Esophagus muscularis mucosa (tissue), 4 donors: ENCODE results near the gene TRDMT1. TPM values are rescaled to one million over a fixed set of nuclear protein-coding genes. Genes with fewer than 3 reads are reported as not detected.
A peak's percentile ranks its signal among the peaks of the same experiment; 100 is the strongest.

Experiments used
- DNase-seq: peaks from one replicate; pipeline ENCODE4 v3.0.0-alpha.2; 2017; ENCODE audit errors: extremely low spot score
- H3K27ac ChIP-seq, 4 donors: fragments of 200-600 bp; sonication (generic); replicated peaks in 1 of 4; 1 replicate in 3 of 4; 2 replicates in 1 of 4; pipeline ENCODE4 v1.5.1; 2016 to 2019; ENCODE audit warnings: mild to moderate bottlenecking in 1 of 4
- H3K27me3 ChIP-seq, 4 donors: fragments of 200-600 bp; sonication (generic); one replicate each; pipeline versions ENCODE4 v1.5.1 to v1.6.0; 2016 to 2019
- H3K36me3 ChIP-seq, 4 donors: fragments of 200-600 bp; sonication (generic); one replicate each; pipeline ENCODE4 v1.5.1; 2016 to 2019
- H3K4me1 ChIP-seq, 4 donors: fragments of 200-600 bp; sonication (generic); one replicate each; pipeline ENCODE4 v1.5.1; 2016 to 2019
- H3K4me3 ChIP-seq, 4 donors: fragments of 200-600 bp; sonication (generic); 1 replicate in 2 of 4; 2 replicates in 2 of 4; pipeline ENCODE4 v1.5.1; 2016 to 2019; ENCODE audit warnings: mild to moderate bottlenecking in 4 of 4, moderate library complexity in 1 of 4
- H3K9me3 ChIP-seq, 4 donors: fragments of 200-600 bp; sonication (generic); 1 replicate in 3 of 4; 2 replicates in 1 of 4; pipeline ENCODE4 v1.5.1; 2016 to 2019
- EP300 ChIP-seq: sonication (generic); formaldehyde crosslinking; IDR thresholded peaks from one replicate; pipeline ENCODE4 v1.6.1; 2017; ENCODE audit warnings: antibody characterized with exemption
- POLR2A ChIP-seq: fragments of 450-650 bp; IDR thresholded peaks from one replicate; pipeline ENCODE4 v1.6.1; 2017; ENCODE audit warnings: antibody characterized with exemption, moderate library complexity, mild to moderate bottlenecking, low read depth
- POLR2AphosphoS5 ChIP-seq, 2 donors: sonication (generic); formaldehyde crosslinking; IDR thresholded peaks; one replicate each; pipeline ENCODE4 v1.6.1; 2017; ENCODE audit warnings: antibody characterized with exemption in 2 of 2
- WGBS: methylation state at CpG from one replicate; pipeline ENCODE4 v1.1.5; 2018; 5-methylcytosine and 5-hydroxymethylcytosine counted together
- intact Hi-C: fragments of 100-400 bp; cut with DNase I; formaldehyde crosslinking; loops from one replicate; pipeline ENCODE4 v1.15.1; 2023
- total RNA-seq, 4 donors: library from RNA; depleted of rRNA; stranded (reverse); fragments of >200 nt; gene quantifications; one replicate each; pipeline versions ENCODE4 v1.1.0 to v1.2.1, GENCODE V29; 2016
- TF ChIP-seq, protein P1 (sequence below), 3 experiments: fragments of 200-600 bp in 2 of 3; fragments of 450-650 bp in 1 of 3; sonication (generic) in 2 of 3; IDR thresholded peaks; one replicate each; pipeline ENCODE4 v1.5.1; 2017 to 2019; ENCODE audit warnings: antibody characterized with exemption in 3 of 3, mild to moderate bottlenecking in 2 of 3, moderate library complexity in 1 of 3

Gene TRDMT1
- total RNA-seq, 4 donors from 2014 or later: 4.8 to 5.8 (median 5.5) TPM

DNA sequence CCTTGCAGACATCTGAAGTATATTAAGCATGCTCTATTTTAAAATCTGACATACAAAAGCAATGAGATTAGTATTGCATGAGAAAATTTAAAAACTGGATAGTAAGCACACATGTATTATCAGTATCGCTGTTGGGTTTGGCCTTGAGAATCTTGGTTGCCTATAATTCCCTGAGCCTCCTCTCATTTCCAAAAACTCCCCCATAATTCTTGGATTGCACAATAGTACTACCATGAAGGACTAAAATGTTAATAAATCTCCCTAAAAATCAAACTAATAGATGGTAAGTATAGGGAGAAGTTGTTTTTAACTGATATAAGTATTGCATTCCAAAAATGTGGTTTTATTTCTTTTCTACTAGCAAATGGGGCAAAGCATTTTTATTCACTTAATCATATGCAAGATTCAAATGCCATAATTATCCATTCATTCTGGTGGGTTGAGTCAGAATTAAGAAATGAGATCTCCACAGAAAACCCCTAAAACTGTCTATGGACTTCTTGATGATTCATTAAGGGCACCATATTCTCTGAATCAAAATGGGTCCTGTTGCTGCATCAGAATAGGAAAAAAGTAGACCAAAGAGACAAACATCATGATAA is 16.3 kb upstream of the TRDMT1 start:
- peak overlapping the region in 1 of 4 donors; percentile 80 for H3K27ac ChIP-seq
- H3K27me3 ChIP-seq: no peaks in the 10 kb centered on the region
- TF ChIP-seq POLR2AphosphoS5 (IDR thresholded peaks at IDR 0.05) (no peak), POLR2A (no peak), EP300 (no peak)
- TF ChIP-seq, protein P1, sequence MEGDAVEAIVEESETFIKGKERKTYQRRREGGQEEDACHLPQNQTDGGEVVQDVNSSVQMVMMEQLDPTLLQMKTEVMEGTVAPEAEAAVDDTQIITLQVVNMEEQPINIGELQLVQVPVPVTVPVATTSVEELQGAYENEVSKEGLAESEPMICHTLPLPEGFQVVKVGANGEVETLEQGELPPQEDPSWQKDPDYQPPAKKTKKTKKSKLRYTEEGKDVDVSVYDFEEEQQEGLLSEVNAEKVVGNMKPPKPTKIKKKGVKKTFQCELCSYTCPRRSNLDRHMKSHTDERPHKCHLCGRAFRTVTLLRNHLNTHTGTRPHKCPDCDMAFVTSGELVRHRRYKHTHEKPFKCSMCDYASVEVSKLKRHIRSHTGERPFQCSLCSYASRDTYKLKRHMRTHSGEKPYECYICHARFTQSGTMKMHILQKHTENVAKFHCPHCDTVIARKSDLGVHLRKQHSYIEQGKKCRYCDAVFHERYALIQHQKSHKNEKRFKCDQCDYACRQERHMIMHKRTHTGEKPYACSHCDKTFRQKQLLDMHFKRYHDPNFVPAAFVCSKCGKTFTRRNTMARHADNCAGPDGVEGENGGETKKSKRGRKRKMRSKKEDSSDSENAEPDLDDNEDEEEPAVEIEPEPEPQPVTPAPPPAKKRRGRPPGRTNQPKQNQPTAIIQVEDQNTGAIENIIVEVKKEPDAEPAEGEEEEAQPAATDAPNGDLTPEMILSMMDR (IDR thresholded peaks at IDR 0.05): no peak
- H3K36me3 ChIP-seq: no peaks in the 10 kb centered on the region
- H3K9me3 ChIP-seq: no peaks in the 10 kb centered on the region
- H3K4me1 ChIP-seq: peaks cover 7 to 18% (median 14%) of the 10 kb centered on the region in 4 donors
- DNase-seq: no peak
- intact Hi-C loops: no loop called here
- no peak overlapping the region for H3K4me3 ChIP-seq
- 92% methylated on average over 1 of the region's 1 CpG for WGBS

DNA sequence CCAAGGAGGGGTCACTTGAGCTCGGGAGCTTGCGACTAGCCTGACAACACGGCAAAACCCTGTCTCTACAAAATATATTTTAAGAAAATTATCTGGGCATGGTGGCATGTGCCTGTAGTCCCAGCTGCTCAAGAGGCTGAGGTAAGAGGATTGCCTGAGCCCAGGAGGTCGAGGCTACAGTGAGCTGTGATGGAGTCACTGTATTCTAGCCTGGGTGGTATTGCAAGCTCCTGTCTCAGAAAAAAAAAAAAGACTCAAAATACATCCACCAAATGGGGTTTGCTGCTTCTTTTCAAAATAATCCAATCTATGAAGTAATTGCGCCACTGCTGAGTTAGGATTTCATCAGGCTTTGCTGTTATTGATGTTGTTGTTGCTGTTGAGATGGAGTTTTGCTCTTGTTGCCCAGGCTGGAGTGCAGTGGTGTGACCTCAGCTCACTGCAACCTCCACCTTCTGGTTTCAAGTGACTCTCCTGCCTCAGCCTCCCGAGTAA is 15.5 kb upstream of the TRDMT1 start:
- intact Hi-C loops: no loop called here
- H3K27ac ChIP-seq: peak overlapping the region; percentile 20 to 80 (median 74)
- no peaks in the 10 kb centered on the region for H3K9me3 ChIP-seq
- no peaks in the 10 kb centered on the region for H3K36me3 ChIP-seq
- no peak for TF ChIP-seq EP300
- TF ChIP-seq, protein P1 (IDR thresholded peaks at IDR 0.05): no peak
- TF ChIP-seq POLR2A: no peak
- no peak for TF ChIP-seq POLR2AphosphoS5 (IDR thresholded peaks at IDR 0.05)
- peaks cover 7 to 18% (median 14%) of the 10 kb centered on the region in 4 donors for H3K4me1 ChIP-seq
- H3K27me3 ChIP-seq: no peaks in the 10 kb centered on the region
- 88% methylated on average over 6 of the region's 6 CpGs for WGBS
- DNase-seq: no peak
- H3K4me3 ChIP-seq: no peak overlapping the region

DNA sequence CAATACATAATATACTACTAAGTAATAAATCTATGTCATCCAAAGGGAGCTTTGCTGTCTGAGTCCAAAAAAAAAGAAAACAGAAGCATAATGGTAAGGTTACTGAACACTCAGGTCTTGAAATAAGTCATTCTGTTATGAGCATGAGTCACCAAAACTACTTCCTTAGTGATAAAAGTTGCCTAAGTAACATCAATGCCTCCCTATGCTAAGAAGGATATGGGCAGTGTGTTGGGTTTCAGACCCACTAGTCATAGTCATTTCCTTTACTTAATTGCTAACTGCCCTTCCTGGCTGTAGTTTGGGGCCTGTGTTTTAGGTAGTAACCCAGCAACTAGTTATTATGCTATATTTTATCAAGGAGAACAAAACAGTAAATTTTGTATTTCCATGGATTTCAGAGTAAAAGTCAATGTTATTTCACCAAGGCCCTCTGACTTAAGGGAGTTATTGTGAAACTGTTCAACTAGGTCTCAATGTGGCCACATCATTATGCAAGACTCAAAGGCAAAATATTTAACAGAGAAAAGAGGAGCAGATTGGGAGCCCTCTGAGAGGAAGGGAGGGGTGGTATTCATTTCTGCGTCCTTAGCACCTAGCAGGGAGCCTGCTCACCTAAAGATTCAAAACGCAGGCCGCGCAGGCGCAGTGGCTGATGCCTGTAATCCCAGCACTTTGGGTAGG is 14.9 kb upstream of the TRDMT1 start:
- Histone ChIP-seq H3K27ac (peak overlapping the region; percentile 20 to 80 (median 74)), H3K27me3 (no peaks in the 10 kb centered on the region), H3K9me3 (no peaks in the 10 kb centered on the region), H3K4me3 (no peak overlapping the region), H3K4me1 (peaks cover 7 to 18% (median 14%) of the 10 kb centered on the region in 4 donors), H3K36me3 (no peaks in the 10 kb centered on the region)
- no peak for DNase-seq
- intact Hi-C loops: no loop called here
- 83% methylated on average over 5 of the region's 5 CpGs for WGBS
- TF ChIP-seq, protein P1 (IDR thresholded peaks at IDR 0.05): no peak
- TF ChIP-seq POLR2A (no peak), POLR2AphosphoS5 (IDR thresholded peaks at IDR 0.05) (peak; percentile 25 to 46), EP300 (no peak)

DNA sequence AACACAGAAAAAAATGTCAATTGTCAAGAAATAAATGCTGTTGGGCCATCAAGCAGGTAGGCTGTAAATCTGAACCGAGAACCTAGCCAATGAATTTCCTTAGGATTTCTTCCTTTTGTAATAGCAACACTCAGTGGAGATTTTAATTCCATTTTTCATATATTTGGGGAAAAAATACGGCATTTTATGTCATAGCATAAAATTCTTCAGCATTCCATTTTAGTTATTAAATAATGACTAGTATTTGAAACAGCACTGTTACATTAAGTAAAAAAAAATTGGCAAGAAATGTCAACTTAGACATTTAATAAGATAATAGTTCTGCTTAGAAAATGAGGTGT is 14.3 kb upstream of the TRDMT1 start:
- Histone ChIP-seq H3K27ac (peak overlapping the region; percentile 20 to 80 (median 74)), H3K27me3 (no peaks in the 10 kb centered on the region), H3K4me1 (peaks cover 7 to 18% (median 14%) of the 10 kb centered on the region in 4 donors), H3K36me3 (no peaks in the 10 kb centered on the region), H3K4me3 (no peak overlapping the region), H3K9me3 (no peaks in the 10 kb centered on the region)
- no peak for TF ChIP-seq POLR2A
- TF ChIP-seq POLR2AphosphoS5 (IDR thresholded peaks at IDR 0.05): no peak
- TF ChIP-seq, protein P1 (IDR thresholded peaks at IDR 0.05): no peak
- TF ChIP-seq EP300: no peak
- 85% methylated on average over 2 of the region's 2 CpGs for WGBS
- intact Hi-C loops: no loop called here
- no peak for DNase-seq
